Mesenchymal stem cell (in vitro differentiated cells and primary cell): ENCODE data around the gene ANKH.

ENCODE experiments used
- DNase-seq: peaks from one replicate; pipeline ENCODE4 v3.0.0-alpha.2; 2013
- H2AFZ ChIP-seq: one replicate; pipeline ENCODE4 v1.6.1; 2013; ENCODE audit warnings: low read depth, mild to moderate bottlenecking, control low read depth, inconsistent platforms, low read length, moderate library complexity
- H2AK5ac ChIP-seq: 2 replicates; pipeline ENCODE4 v1.6.1; 2013; ENCODE audit warnings: low read length, moderate library complexity, mild to moderate bottlenecking, inconsistent platforms; ENCODE audit not compliant: severe bottlenecking
- H2BK120ac ChIP-seq: one replicate; pipeline ENCODE4 v1.6.1; 2013; ENCODE audit warnings: low read depth, mild to moderate bottlenecking, inconsistent platforms, low read length, moderate library complexity
- H2BK12ac ChIP-seq, 2 experiments: one replicate each; pipeline ENCODE4 v1.6.1; 2013; ENCODE audit warnings: inconsistent platforms in 2 of 2, low read length in 2 of 2, mild to moderate bottlenecking in 2 of 2, moderate library complexity in 2 of 2, control low read depth in 1 of 2
- H2BK15ac ChIP-seq: one replicate; pipeline ENCODE4 v1.6.1; 2013; ENCODE audit warnings: mild to moderate bottlenecking, low read depth, inconsistent platforms; ENCODE audit not compliant: poor library complexity, severe bottlenecking
- H2BK5ac ChIP-seq: 2 replicates; pipeline ENCODE4 v1.6.1; 2013; ENCODE audit warnings: low read depth, mild to moderate bottlenecking, low read length, control low read depth, inconsistent platforms; ENCODE audit not compliant: poor library complexity, severe bottlenecking
- H3K14ac ChIP-seq, 2 experiments: one replicate each; pipeline ENCODE4 v1.6.1; 2013; ENCODE audit warnings: inconsistent platforms in 2 of 2, low read length in 2 of 2, control low read depth in 1 of 2, mild to moderate bottlenecking in 1 of 2, moderate library complexity in 1 of 2
- H3K18ac ChIP-seq, 2 experiments: one replicate each; pipeline ENCODE4 v1.6.1; 2013; ENCODE audit warnings: inconsistent platforms in 2 of 2, low read length in 2 of 2, control low read depth in 1 of 2, low read depth in 1 of 2, mild to moderate bottlenecking in 1 of 2
- H3K23ac ChIP-seq, 2 experiments: one replicate each; pipeline ENCODE4 v1.6.1; 2013; ENCODE audit warnings: inconsistent platforms in 2 of 2, low read length in 2 of 2, mild to moderate bottlenecking in 2 of 2, moderate library complexity in 2 of 2, control low read depth in 1 of 2
- H3K27ac ChIP-seq: 2 replicates; pipeline ENCODE4 v1.5.1; 2013; ENCODE audit warnings: mild to moderate bottlenecking, moderate library complexity, low read length, control low read depth, inconsistent platforms; ENCODE audit not compliant: poor library complexity, severe bottlenecking
- H3K27me3 ChIP-seq, 2 experiments: 2 replicates each; pipeline versions ENCODE4 v1.6.1 to v1.7.0; 2013; ENCODE audit warnings: low read length in 2 of 2, mild to moderate bottlenecking in 2 of 2, moderate library complexity in 2 of 2, control low read depth in 1 of 2, inconsistent platforms in 1 of 2; ENCODE audit not compliant: control insufficient read depth in 1 of 2, insufficient read depth in 1 of 2
- H3K36me3 ChIP-seq, 2 experiments: 2 replicates each; pipeline versions ENCODE4 v1.6.1 to v1.7.0; 2013; ENCODE audit warnings: low read length in 2 of 2, control low read depth in 1 of 2, inconsistent platforms in 1 of 2, low read depth in 1 of 2, mild to moderate bottlenecking in 1 of 2; ENCODE audit not compliant: insufficient read depth in 2 of 2, control insufficient read depth in 1 of 2
- H3K4ac ChIP-seq, 2 experiments: one replicate each; pipeline ENCODE4 v1.6.1; 2013; ENCODE audit warnings: inconsistent platforms in 2 of 2, low read length in 2 of 2, mild to moderate bottlenecking in 2 of 2, moderate library complexity in 2 of 2, control low read depth in 1 of 2, low read depth in 1 of 2
- H3K4me1 ChIP-seq: 2 replicates; pipeline ENCODE4 v1.6.1; 2013; ENCODE audit warnings: low read depth, low read length, control low read depth; ENCODE audit not compliant: control insufficient read depth, insufficient read depth
- H3K4me2 ChIP-seq: 2 replicates; pipeline ENCODE4 v1.6.1; 2013; ENCODE audit warnings: low read length, mild to moderate bottlenecking, inconsistent platforms; ENCODE audit not compliant: poor library complexity, severe bottlenecking
- H3K4me3 ChIP-seq, 2 experiments: 2 replicates each; pipeline versions ENCODE4 v1.5.1 to v1.7.0; 2013; ENCODE audit warnings: low read length in 2 of 2, mild to moderate bottlenecking in 2 of 2, control low read depth in 1 of 2, low read depth in 1 of 2; ENCODE audit not compliant: insufficient read depth in 1 of 2
- H3K79me1 ChIP-seq: replicated peaks from 2 replicates; pipeline ENCODE4 v1.6.1; 2013; ENCODE audit warnings: mild to moderate bottlenecking, control low read depth, low read length, inconsistent platforms; ENCODE audit not compliant: poor library complexity, severe bottlenecking
- H3K9ac ChIP-seq: 2 replicates; pipeline ENCODE4 v1.7.0; 2013; ENCODE audit warnings: mild to moderate bottlenecking, low read length, moderate library complexity
- H3K9me3 ChIP-seq: 2 replicates; pipeline ENCODE4 v1.7.0; 2013; ENCODE audit warnings: mild to moderate bottlenecking, low read length; ENCODE audit not compliant: control insufficient read depth
- H4K8ac ChIP-seq: one replicate; pipeline ENCODE4 v1.6.1; 2013; ENCODE audit warnings: inconsistent platforms, mild to moderate bottlenecking, low read length, moderate library complexity
- H4K91ac ChIP-seq: one replicate; pipeline ENCODE4 v1.6.1; 2013; ENCODE audit warnings: mild to moderate bottlenecking, low read length, inconsistent platforms
- WGBS: methylation state at CpG from one replicate; pipeline ENCODE4 v1.1.7; 2013; ENCODE audit warnings: mixed read lengths; 5-methylcytosine and 5-hydroxymethylcytosine counted together

Gene ANKH

GRCh38 chr5:14699159-14699558 is 172.4 kb downstream of the ANKH start:
- H2AK5ac ChIP-seq, result no peak overlapping the region
- H2BK120ac ChIP-seq, result no peak overlapping the region
- DNase-seq, result no peak
- 100% methylated on average over 2 of the region's 2 CpGs for WGBS
- no peaks in the 10 kb centered on the region for H3K4me1 ChIP-seq
- peaks cover 48% of the 10 kb centered on the region for H3K79me1 ChIP-seq
- peaks cover 45 to 79% of the 10 kb centered on the region in 2 experiments for H3K36me3 ChIP-seq
- H3K23ac ChIP-seq, result no peak overlapping the region
- no peak overlapping the region for H3K4me2 ChIP-seq
- no peak overlapping the region for H3K14ac ChIP-seq
- no peak overlapping the region for H2AFZ ChIP-seq
- H2BK5ac ChIP-seq, result no peak overlapping the region
- H3K9me3 ChIP-seq, result no peaks in the 10 kb centered on the region
- no peak overlapping the region for H2BK15ac ChIP-seq
- no peaks in the 10 kb centered on the region for H3K27me3 ChIP-seq
- H3K27ac ChIP-seq, result no peak overlapping the region
- no peak overlapping the region for H3K4me3 ChIP-seq
- no peak overlapping the region for H3K18ac ChIP-seq
- H3K4ac ChIP-seq, result no peak overlapping the region
- no peak overlapping the region for H4K91ac ChIP-seq
- H2BK12ac ChIP-seq, result no peak overlapping the region
- no peak overlapping the region for H3K9ac ChIP-seq
- no peak overlapping the region for H4K8ac ChIP-seq

DNA sequence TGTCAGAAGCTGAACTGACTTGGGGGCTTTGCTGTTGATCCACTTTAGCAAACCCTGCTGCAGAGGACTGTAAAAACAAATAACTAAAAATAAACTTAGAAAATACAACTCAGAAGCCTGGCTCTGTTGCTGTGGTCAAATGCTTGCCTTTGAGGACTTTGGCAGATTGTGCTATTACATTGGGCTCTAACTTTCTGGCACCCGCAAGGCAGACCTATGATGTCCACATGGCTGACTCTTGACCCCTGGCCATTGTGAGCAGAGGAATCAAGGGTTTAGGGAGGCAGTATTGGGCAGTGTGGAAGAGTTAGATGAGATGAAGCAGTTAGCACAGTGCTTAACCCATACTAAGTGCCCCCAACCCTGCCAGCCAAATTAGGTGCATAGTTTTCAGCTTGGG is 173.1 kb downstream of the ANKH start:
- Histone ChIP-seq H3K4me2 (no peak overlapping the region), H2BK12ac (no peak overlapping the region), H3K79me1 (peaks cover 52% of the 10 kb centered on the region), H2BK120ac (no peak overlapping the region), H4K91ac (no peak overlapping the region), H2BK15ac (no peak overlapping the region), H3K4me1 (no peaks in the 10 kb centered on the region), H3K9ac (no peak overlapping the region), H2AFZ (no peak overlapping the region), H3K27ac (no peak overlapping the region), H4K8ac (no peak overlapping the region), H3K4me3 (no peak overlapping the region), H3K14ac (no peak overlapping the region), H3K27me3 (no peaks in the 10 kb centered on the region), H3K23ac (no peak overlapping the region), H3K36me3 (peaks cover 52 to 82% of the 10 kb centered on the region in 2 experiments), H2BK5ac (no peak overlapping the region), H3K9me3 (no peaks in the 10 kb centered on the region), H3K18ac (no peak overlapping the region), H3K4ac (no peak overlapping the region), H2AK5ac (no peak overlapping the region)
- no peak for DNase-seq
- 94% methylated on average over 1 of the region's 1 CpG for WGBS

DNA sequence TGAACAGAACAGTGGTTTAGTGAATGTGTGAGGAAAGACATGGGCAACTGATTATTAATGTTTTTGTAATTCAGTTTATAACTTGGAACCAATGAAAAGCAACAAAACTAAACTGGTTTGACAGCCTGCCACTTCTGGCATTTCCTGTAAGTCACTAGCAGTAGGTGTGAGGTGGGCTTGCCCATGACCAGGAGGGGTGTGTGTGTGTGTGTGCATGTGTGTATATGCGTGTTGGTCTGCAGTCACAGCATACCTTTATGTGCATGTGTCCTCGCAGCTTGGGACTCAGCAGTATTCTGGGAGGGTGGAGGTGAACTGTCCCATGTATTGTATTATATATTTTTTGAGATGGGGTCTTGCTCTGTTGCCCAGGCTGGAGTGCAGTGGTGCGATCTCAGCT is 174.7 kb downstream of the ANKH start:
- Histone ChIP-seq H3K79me1 (peaks cover 45% of the 10 kb centered on the region), H3K4me1 (peaks cover 2% of the 10 kb centered on the region), H2BK15ac (no peak overlapping the region), H2BK12ac (no peak overlapping the region), H3K9me3 (no peaks in the 10 kb centered on the region), H4K8ac (no peak overlapping the region), H3K36me3 (peaks cover 50 to 85% of the 10 kb centered on the region in 2 experiments), H2AFZ (no peak overlapping the region), H3K27ac (no peak overlapping the region), H2AK5ac (no peak overlapping the region), H3K23ac (no peak overlapping the region), H2BK5ac (no peak overlapping the region), H3K4me2 (no peak overlapping the region), H3K27me3 (no peaks in the 10 kb centered on the region), H3K4me3 (no peak overlapping the region), H3K4ac (no peak overlapping the region), H2BK120ac (no peak overlapping the region), H4K91ac (no peak overlapping the region), H3K14ac (no peak overlapping the region), H3K18ac (no peak overlapping the region), H3K9ac (no peak overlapping the region)
- DNase-seq, result no peak
- 97% methylated on average over 3 of the region's 3 CpGs for WGBS

DNA sequence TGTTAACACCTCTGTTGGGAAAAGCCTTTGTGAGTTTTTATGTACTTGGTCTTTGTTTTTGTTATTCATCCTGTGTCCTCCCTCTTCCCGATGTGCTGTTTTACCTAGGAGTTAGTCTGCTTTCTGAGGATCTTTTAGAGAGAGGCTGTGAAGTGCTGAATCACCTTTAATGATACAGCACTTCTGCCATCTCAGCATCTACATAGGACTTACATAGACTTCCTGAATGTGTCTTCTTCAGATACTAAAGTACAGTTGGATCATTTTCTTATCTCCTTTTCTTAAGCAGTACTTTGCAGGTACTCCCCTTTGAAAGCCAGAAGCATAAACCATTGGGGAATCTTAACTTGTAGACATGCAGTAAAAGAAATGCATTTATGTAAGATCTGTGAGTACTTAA is 175.5 kb downstream of the ANKH start:
- Histone ChIP-seq H2AFZ (no peak overlapping the region), H3K4me2 (no peak overlapping the region), H3K4me3 (no peak overlapping the region), H3K4ac (no peak overlapping the region), H3K36me3 (peaks cover 43 to 89% of the 10 kb centered on the region in 2 experiments), H3K9ac (no peak overlapping the region), H3K14ac (no peak overlapping the region), H2BK12ac (no peak overlapping the region), H3K18ac (no peak overlapping the region), H3K79me1 (peaks cover 38% of the 10 kb centered on the region), H4K91ac (no peak overlapping the region), H3K4me1 (peaks cover 2% of the 10 kb centered on the region), H2BK5ac (no peak overlapping the region), H2BK15ac (no peak overlapping the region), H4K8ac (no peak overlapping the region), H3K27ac (no peak overlapping the region), H3K23ac (no peak overlapping the region), H3K9me3 (no peaks in the 10 kb centered on the region), H3K27me3 (no peaks in the 10 kb centered on the region), H2BK120ac (no peak overlapping the region), H2AK5ac (no peak overlapping the region)
- DNase-seq, result peak; percentile 17
- WGBS, result 83% methylated on average over 1 of the region's 1 CpG
